ENCODE data around the gene TAOK3.
"Not testable (repeated sequence)": the region's sequence is repeated elsewhere in the genome, so short reads cannot be mapped to it uniquely, and the experiment has no call there.

TAOK3 gene

DNA sequence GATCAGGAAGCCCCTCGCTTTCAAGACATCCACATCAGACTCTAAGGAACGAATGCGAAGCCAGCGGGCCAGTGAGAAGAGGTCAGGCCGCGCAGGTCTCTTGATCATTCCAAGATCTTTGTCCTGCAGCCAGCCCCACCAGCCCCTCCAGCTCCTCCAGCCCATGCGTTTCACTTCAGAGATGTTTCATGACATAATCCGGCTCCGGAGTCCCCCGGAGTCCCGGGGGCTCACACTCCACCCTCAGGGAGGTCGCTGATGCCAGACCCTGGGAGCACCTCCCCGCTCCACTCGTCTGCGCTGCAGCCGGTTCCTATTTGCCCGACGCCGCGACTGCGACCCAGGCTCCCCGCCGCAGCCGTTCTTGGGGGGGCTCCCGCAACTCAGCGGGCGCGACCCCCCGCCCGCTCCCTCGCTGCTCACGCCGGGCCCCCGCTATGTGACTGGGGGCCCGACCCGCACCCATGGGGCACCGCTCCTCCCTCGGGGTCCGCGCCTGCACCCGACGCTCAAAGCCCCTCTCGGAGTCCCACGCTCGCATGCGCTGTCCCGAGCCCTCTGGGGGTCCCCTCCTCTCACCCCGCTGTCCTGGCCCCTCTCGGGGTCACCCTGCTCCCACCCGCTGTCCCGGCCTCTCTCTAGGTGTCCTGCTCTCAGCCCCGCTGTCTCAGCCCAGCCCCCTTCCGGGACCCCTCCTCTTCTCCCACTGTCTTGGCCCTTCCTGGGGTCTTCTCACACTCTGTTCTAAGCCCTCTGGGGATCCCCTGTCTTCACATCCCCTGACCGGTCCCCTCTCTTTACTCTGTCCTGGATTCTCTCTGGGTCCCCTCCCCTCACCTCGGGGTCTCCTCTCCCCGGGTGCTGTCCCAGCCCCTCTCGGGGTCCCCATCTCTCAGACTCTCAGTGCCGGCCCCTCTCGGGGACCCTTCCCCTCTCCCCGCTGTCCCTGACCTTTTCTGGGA, 1.1 kb downstream of the TAOK3 start:
- DNase-seq, result peak; percentile 4

GRCh38 chr12:118370601-118371000, 2.1 kb downstream of the TAOK3 start:
- DNase-seq, result no peak

- no peak for DNase-seq
These were observed 3.9 kb downstream of the TAOK3 start for GRCh38 chr12:118368821-118369220.

DNA sequence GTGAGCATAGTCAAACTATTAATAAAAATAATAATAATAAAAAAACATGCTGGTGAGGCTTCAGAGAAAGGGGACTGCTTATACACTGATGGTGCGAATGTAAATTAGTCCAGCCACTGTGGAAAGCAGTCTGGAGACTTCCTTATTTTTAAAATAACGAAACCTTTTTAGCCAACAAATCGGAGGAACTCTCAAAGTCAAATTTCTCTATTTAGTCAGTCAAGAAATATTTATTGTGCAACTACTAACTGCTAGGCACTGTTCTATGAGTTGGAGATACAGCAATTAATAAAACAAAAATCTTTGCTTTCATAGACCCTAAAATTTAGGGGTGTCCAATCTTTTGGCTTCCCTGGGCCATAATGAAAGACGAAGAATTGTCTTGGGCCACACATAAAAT, 10.8 kb downstream of the TAOK3 start:
- DNase-seq, result no peak

DNA sequence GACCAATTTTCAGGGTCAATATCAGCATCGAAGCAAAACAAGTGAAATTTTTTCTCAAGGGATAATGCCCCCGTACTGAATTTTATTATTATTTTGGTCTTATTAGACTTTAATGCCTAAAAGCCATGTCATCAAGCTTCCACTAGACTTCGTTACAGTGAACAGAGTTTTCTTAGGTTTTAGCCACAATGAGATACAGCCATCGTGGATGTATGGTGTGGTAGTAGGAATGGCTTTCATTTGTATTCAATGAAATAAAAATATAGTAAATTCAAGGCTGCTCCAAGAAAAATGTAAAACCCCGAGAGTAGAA, 11.7 kb downstream of the TAOK3 start:
- no peak for DNase-seq

DNA sequence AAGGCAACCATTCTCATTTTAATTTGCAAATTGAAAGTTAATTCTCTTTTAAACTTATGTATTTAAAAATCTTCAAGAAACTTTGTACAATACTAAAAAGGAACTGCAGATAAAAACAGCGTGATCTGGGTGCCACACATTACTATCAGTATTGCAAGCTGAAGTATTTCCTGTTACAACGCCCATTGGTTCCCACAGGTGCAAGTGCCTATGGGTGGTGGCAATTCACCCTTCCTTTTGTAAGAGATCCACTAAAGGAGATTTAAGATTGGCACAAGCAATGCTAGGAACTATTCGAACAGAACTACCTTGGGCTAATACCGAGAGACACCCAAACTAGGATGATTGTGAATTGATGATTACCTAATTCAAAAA, 13.2 kb downstream of the TAOK3 start:
- DNase-seq, result no peak

DNA sequence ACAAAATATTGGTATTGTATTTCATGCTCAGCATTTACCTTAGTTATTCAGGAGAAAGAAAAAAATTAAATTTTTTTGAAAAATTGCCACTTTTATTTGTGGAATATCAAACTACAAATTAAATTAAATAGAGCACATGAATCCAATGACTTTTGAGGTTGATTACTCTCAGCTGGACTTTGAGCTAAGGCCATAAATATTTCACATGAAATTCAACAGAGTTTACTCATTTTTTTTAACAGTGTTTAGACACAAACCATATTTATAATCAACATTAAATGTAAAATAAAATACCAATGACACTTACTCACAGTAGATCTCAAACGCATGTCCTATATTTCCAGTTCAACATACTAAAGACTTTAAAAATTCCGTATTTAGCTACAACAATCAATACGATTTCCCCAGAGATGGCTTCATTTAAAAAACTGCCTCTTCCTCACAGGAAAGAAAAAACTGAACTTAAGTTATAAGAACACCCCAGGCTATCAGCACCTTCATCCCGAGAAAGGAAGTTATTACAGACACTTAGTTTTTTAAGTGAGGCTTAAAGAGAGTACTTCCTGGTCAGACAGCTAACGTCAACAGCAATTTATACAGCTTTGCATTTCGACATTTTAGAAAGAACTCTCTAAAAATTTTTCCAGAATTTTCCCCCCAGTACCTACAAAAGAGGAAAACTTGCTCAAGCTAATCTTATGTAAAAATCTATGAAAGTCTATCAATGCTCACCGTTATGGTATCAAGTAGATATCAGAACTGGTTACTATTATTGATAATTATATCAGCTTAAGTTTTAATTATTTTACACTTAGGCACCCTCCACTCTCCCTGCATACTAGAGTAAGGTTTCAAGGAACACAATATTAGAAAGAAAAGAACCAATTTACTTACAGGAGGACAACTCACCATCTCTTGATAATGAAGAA, 13.8 kb downstream of the TAOK3 start:
- DNase-seq, result no peak

- DNase-seq, result no peak
These were observed 14.7 kb downstream of the TAOK3 start for GRCh38 chr12:118358008-118358359.

DNA sequence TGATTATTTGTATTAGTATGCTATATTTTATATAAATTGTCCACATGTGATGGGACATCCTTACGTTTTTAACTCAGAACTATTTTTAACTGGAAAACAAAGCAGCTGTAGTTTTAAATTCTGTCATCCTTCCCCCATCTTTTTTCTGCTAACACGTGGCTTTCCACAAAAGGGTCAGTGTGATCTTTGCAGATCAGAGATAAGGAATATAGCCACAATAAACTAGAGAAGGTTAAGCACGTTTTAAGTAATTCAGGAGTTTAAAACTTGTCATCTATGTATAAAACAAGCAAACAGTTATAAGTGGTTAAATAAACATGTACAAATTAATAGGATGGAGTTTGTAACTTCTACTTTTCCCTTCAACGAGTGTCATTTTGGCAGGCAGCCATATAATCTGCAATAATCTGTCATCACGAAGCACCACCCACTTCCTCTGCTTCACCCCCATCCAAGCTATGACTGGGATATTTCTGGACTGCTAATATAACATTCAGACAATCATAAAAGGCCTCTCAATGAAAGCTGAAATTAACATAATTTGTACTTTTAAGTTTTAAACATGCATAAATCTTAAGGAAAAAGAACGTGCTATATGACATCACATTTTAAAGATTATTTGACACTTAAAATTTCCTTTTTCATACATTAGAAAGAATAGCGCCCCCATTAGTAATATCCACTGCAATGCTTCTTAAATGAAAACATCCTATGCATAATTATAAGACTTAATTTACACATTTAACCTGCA, 15.3 kb downstream of the TAOK3 start:
- peak; percentile 18 for DNase-seq

- DNase-seq, result no peak
These were observed 15.9 kb downstream of the TAOK3 start for GRCh38 chr12:118356809-118357256.

- no peak for DNase-seq
These were observed 16.9 kb downstream of the TAOK3 start for GRCh38 chr12:118355843-118356242.

DNA sequence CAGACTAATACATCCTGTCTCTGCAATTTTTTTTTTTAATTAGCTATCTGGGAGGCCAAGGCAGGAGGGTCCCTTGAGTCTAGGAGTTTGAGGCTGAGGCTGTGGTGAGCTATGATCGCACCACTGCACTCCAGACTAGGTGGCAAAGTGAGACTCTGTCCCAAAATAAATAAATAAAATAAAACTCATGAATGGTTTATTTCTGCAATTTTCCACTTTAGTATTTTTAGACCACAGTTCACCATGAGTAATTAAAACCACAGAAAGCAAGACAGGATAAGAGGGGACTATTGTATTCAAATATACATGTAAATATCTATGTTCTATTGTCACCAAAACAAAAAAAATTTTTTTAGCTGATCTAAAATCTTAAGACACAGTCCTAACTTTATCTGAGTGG, 17.8 kb downstream of the TAOK3 start:
- no peak for DNase-seq

GRCh38 chr12:118354503-118354902, 18.2 kb downstream of the TAOK3 start:
- not testable (repeated sequence) for DNase-seq

DNA sequence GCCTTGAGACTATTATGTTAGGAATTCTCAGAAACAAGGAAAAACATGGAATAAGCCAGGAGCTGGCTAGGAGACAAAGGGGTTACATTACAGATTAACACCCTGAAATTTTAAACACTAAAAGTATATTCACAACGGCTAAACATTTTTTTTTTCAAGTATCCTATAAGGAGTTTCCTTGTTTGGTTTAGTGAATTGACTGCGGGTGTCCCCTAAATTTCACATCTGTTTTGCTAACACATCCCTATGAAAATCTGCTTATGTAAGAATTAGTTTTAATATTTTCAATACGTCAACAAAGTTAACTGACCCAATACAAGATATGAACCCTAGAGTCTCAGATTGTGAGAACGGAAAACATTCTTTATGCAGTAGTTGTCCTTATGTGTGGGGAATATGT, 19.0 kb downstream of the TAOK3 start:
- DNase-seq, result no peak

GRCh38 chr12:118350908-118351559, 21.7 kb downstream of the TAOK3 start:
- no peak for DNase-seq

GRCh38 chr12:118347916-118348315, 24.8 kb downstream of the TAOK3 start:
- DNase-seq, result no peak

DNA sequence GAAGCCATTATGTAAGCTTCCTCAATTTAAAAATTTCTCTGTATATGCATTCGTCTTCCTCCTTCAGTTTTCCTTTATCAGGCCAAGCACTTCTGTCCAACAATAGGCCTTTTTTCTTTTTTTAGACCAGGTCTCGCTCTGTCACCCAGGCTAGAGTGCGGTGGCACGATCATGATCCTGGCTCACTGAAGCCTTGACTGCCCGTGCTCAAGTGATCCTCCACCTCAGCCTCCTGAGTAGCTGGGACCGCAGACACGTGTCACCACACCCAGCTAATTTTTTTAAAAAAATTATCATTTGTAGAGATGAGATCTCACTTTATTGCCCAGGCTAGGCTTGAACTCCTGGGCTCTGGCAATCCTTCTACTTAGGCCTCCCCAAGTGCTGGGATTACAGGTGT, 25.8 kb downstream of the TAOK3 start:
- no peak for DNase-seq

- no peak for DNase-seq
These were observed 27.4 kb downstream of the TAOK3 start for GRCh38 chr12:118345355-118345754.

- DNase-seq, result no peak
These were observed 27.9 kb downstream of the TAOK3 start for GRCh38 chr12:118344829-118345228.

- no peak for DNase-seq
These were observed 30.6 kb downstream of the TAOK3 start for GRCh38 chr12:118342090-118342489.

DNA sequence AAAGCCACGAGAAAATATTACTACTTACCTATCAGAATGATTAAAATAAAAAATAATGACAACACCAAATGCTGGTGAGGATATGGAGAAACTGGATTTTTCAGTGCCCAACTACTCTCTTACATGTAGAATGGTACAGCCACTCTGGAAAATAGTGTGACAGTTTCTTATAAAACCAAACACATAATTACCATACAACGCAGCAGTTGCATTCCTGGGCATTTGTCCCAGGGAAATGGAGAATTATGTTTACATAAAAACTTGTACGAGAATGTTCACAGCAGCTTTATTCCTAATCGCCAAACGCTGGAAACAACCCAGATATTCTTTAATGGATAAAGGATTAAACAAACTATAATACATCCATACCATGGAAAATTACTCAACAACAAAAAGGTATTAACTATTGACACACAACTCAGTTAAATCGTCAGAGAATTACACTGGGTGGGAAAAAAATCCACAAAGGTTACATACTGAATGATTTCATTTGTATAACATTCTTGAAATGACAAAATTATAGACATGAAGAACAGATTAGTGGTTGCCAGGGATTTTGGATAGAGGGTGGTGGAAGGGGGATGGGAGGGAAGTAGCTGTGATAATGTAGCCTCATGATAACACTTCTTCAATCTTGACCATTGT, 35.4 kb downstream of the TAOK3 start:
- DNase-seq, result no peak

DNA sequence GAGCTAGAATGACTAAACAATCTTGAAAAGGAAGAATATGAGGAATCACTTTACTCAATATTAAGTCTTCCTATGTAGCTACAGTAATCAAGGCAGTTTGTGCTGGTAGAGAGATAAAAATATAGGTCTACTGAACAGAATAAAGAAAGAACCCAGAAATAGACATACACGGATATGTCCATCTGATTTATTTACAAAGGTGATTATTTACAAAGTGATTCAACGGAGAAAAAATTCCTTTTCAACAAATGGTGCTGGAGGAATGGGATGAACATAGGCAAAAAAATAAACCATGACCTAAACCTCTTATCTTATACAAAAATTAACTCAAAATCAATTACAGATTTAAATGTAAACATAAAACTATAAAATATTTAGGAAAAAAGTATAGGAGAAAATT, 36.6 kb downstream of the TAOK3 start:
- DNase-seq, result no peak

Data from T-helper 9 cell (primary cell).